Stimulated activated CD4-positive, alpha-beta T cell treated with anti-CD3 and anti-CD28 coated beads, Interleukin-12 subunit alpha, Interleukin-12 subunit beta, amount 100 ng/mL, for 4 hours (primary cell): ENCODE data around the gene FMNL2.
"Not testable (repeated sequence)": the region's sequence is repeated elsewhere in the genome, so short reads cannot be mapped to it uniquely, and the experiment has no call there.

Experiments
- DNase-seq: peaks from one replicate; pipeline ENCODE4 v3.0.0-alpha.2; 2020

Gene FMNL2

GRCh38 chr2:152499896-152500735 is 165.1 kb downstream of the FMNL2 start:
- DNase-seq: no peak

GRCh38 chr2:152500772-152501171 is 165.8 kb downstream of the FMNL2 start:
- no peak for DNase-seq

- no peak for DNase-seq
These were observed 166.7 kb downstream of the FMNL2 start for GRCh38 chr2:152501666-152502065.

GRCh38 chr2:152504618-152505017 is 169.6 kb downstream of the FMNL2 start:
- no peak for DNase-seq

- no peak for DNase-seq
These were observed 170.5 kb downstream of the FMNL2 start for GRCh38 chr2:152505495-152505906.

- no peak for DNase-seq
These were observed 171.9 kb downstream of the FMNL2 start for GRCh38 chr2:152506843-152507242.

GRCh38 chr2:152507907-152508306 is 172.9 kb downstream of the FMNL2 start:
- DNase-seq: no peak

GRCh38 chr2:152508446-152508845 is 173.5 kb downstream of the FMNL2 start:
- DNase-seq: no peak

- no peak for DNase-seq
These were observed 175.0 kb downstream of the FMNL2 start for GRCh38 chr2:152509772-152510491.

- DNase-seq: no peak
These were observed 175.6 kb downstream of the FMNL2 start for GRCh38 chr2:152510621-152511020.

- DNase-seq: no peak
These were observed 177.0 kb downstream of the FMNL2 start for GRCh38 chr2:152511981-152512380.

- no peak for DNase-seq
These were observed 178.1 kb downstream of the FMNL2 start for GRCh38 chr2:152513029-152513428.

- DNase-seq: no peak
These were observed 178.7 kb downstream of the FMNL2 start for GRCh38 chr2:152513681-152514080.

- no peak for DNase-seq
These were observed 183.1 kb downstream of the FMNL2 start for GRCh38 chr2:152518034-152518433.

GRCh38 chr2:152518641-152519580 is 183.9 kb downstream of the FMNL2 start:
- no peak for DNase-seq

- no peak for DNase-seq
These were observed 184.6 kb downstream of the FMNL2 start for GRCh38 chr2:152519581-152519952.

GRCh38 chr2:152520759-152521158 is 185.8 kb downstream of the FMNL2 start:
- DNase-seq: no peak

GRCh38 chr2:152522446-152522845 is 187.5 kb downstream of the FMNL2 start:
- not testable (repeated sequence) for DNase-seq

GRCh38 chr2:152523091-152523490 is 188.1 kb downstream of the FMNL2 start:
- no peak for DNase-seq

GRCh38 chr2:152525277-152525838 is 190.4 kb downstream of the FMNL2 start:
- DNase-seq: no peak

GRCh38 chr2:152529420-152530115 is 194.6 kb downstream of the FMNL2 start:
- DNase-seq: no peak

- DNase-seq: no peak
These were observed 197.3 kb downstream of the FMNL2 start for GRCh38 chr2:152532241-152532640.
